ENCODE results near the gene ISOC2.

Gene ISOC2

DNA sequence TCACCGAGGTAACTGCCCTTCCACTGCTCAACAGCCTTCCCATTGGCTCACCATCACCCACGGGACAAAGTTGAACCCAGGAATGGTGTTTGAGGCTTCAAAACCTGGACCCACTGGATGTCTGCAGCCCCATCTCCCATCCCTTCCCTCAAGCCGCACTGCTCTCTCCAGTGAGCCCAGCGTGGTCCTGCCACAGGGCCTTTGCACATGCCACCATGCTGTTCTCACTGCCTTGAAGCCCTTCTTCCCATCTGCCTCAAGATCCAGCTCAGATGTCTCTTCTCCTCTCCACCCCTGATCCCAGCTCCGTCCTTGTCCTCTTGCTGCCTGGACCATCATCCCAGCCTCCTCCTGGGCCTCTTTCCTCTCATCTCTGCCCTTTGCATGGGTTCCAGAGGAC is 22.4 kb downstream of the ISOC2 start:
- Histone ChIP-seq H3K9me3 (ENCODE audit: low read length) (no peaks in the 10 kb centered on the region), H3K4me2 (ENCODE audit: low read length) (no peak overlapping the region), H4K20me1 (ENCODE audit: insufficient read depth, low read length) (no peaks in the 10 kb centered on the region), H3K4me3 (ENCODE audit: low read depth, low read length, poor library complexity, severe bottlenecking) (no peak overlapping the region), H3K79me2 (ENCODE audit: insufficient read depth, low read length) (no peaks in the 10 kb centered on the region), H3K27ac (ENCODE audit: low read depth, low read length, poor library complexity, severe bottlenecking) (no peak overlapping the region), H3K36me3 (ENCODE audit: insufficient read depth, low read length) (no peaks in the 10 kb centered on the region), H3K9me2 (ENCODE audit: low read depth, low read length) (no peaks in the 10 kb centered on the region), H3F3A (ENCODE audit: insufficient read depth, low read length) (no peaks in the 10 kb centered on the region), H3K4me1 (ENCODE audit: insufficient read depth, low read length, severe bottlenecking) (no peaks in the 10 kb centered on the region), H3K27me3 (ENCODE audit: insufficient read depth, low read length) (no peaks in the 10 kb centered on the region), H3K9ac (ENCODE audit: low read length) (no peak overlapping the region), H2AFZ (ENCODE audit: low read length) (no peak overlapping the region)
- TF ChIP-seq EZH2 (IDR thresholded peaks at IDR 0.05; ENCODE audit: borderline replicate concordance, low read length) = no peak
- TF ChIP-seq, protein P1, sequence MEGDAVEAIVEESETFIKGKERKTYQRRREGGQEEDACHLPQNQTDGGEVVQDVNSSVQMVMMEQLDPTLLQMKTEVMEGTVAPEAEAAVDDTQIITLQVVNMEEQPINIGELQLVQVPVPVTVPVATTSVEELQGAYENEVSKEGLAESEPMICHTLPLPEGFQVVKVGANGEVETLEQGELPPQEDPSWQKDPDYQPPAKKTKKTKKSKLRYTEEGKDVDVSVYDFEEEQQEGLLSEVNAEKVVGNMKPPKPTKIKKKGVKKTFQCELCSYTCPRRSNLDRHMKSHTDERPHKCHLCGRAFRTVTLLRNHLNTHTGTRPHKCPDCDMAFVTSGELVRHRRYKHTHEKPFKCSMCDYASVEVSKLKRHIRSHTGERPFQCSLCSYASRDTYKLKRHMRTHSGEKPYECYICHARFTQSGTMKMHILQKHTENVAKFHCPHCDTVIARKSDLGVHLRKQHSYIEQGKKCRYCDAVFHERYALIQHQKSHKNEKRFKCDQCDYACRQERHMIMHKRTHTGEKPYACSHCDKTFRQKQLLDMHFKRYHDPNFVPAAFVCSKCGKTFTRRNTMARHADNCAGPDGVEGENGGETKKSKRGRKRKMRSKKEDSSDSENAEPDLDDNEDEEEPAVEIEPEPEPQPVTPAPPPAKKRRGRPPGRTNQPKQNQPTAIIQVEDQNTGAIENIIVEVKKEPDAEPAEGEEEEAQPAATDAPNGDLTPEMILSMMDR (IDR thresholded peaks at IDR 0.05; ENCODE audit: low read length) = no peak

DNA sequence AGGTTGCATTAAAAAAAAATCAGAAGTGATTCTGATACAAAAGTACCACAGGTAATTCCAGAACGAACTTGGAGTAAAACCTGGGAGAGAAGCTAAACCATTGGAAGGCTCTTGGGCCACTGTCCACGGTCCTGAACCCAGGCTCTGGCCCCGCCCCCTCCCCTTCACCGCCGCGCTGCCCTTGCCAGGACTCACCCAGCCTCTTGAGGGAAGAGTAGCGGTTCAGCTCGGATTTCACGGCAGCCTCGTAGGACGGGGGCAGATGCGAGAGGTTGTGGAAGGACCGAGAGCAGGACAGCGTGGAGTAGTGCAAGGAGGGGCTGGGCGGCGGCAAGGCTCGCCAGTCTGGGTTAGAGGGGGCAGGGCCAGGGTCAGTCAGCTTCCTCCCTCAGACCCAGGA is 24.0 kb downstream of the ISOC2 start:
- no peaks in the 10 kb centered on the region for H3K27me3 ChIP-seq (ENCODE audit: insufficient read depth, low read length)
- no peak overlapping the region for H3K27ac ChIP-seq (ENCODE audit: low read depth, low read length, poor library complexity, severe bottlenecking)
- TF ChIP-seq, protein P1 (IDR thresholded peaks at IDR 0.05; ENCODE audit: low read length) = no peak
- no peak for TF ChIP-seq EZH2 (IDR thresholded peaks at IDR 0.05; ENCODE audit: borderline replicate concordance, low read length)
- H4K20me1 ChIP-seq (ENCODE audit: insufficient read depth, low read length) = no peaks in the 10 kb centered on the region
- no peaks in the 10 kb centered on the region for H3K4me1 ChIP-seq (ENCODE audit: insufficient read depth, low read length, severe bottlenecking)
- H3K79me2 ChIP-seq (ENCODE audit: insufficient read depth, low read length) = no peaks in the 10 kb centered on the region
- no peak overlapping the region for H3K9ac ChIP-seq (ENCODE audit: low read length)
- H3K36me3 ChIP-seq (ENCODE audit: insufficient read depth, low read length) = no peaks in the 10 kb centered on the region
- H3K4me3 ChIP-seq (ENCODE audit: low read depth, low read length, poor library complexity, severe bottlenecking) = no peak overlapping the region
- no peak overlapping the region for H3K4me2 ChIP-seq (ENCODE audit: low read length)
- H3K9me3 ChIP-seq (ENCODE audit: low read length) = no peaks in the 10 kb centered on the region
- no peaks in the 10 kb centered on the region for H3K9me2 ChIP-seq (ENCODE audit: low read depth, low read length)
- no peaks in the 10 kb centered on the region for H3F3A ChIP-seq (ENCODE audit: insufficient read depth, low read length)
- H2AFZ ChIP-seq (ENCODE audit: low read length) = no peak overlapping the region

GRCh38 chr19:55436847-55437246 is 24.6 kb downstream of the ISOC2 start:
- Histone ChIP-seq H3K4me1 (ENCODE audit: insufficient read depth, low read length, severe bottlenecking) (no peaks in the 10 kb centered on the region), H3K79me2 (ENCODE audit: insufficient read depth, low read length) (no peaks in the 10 kb centered on the region), H3K9ac (ENCODE audit: low read length) (no peak overlapping the region), H3K4me2 (ENCODE audit: low read length) (no peak overlapping the region), H3K4me3 (ENCODE audit: low read depth, low read length, poor library complexity, severe bottlenecking) (no peak overlapping the region), H3K36me3 (ENCODE audit: insufficient read depth, low read length) (no peaks in the 10 kb centered on the region), H3K27me3 (ENCODE audit: insufficient read depth, low read length) (no peaks in the 10 kb centered on the region), H3K27ac (ENCODE audit: low read depth, low read length, poor library complexity, severe bottlenecking) (no peak overlapping the region), H3F3A (ENCODE audit: insufficient read depth, low read length) (no peaks in the 10 kb centered on the region), H2AFZ (ENCODE audit: low read length) (no peak overlapping the region), H3K9me2 (ENCODE audit: low read depth, low read length) (no peaks in the 10 kb centered on the region), H4K20me1 (ENCODE audit: insufficient read depth, low read length) (no peaks in the 10 kb centered on the region), H3K9me3 (ENCODE audit: low read length) (no peaks in the 10 kb centered on the region)
- TF ChIP-seq, protein P1 (IDR thresholded peaks at IDR 0.05; ENCODE audit: low read length) = no peak

All from OCI-LY1 (cell line).